H1 (cell line): ENCODE data around the gene HRH1. TPM values are rescaled to one million over a fixed set of nuclear protein-coding genes. Genes with fewer than 3 reads are reported as not detected.

Experiments used
- CTCF ChIA-PET: fragments of 300-600 bp; sonication (Branson Sonifier 250); formaldehyde crosslinking; loops from one replicate; lab custom pipeline; 2021; ENCODE audit not compliant: partially characterized antibody; lab: Charles Lee
- POLR2A ChIA-PET: fragments of 300-600 bp; sonication (Branson Sonifier 250); formaldehyde crosslinking; loops from one replicate; lab custom pipeline; 2021; ENCODE audit warnings: inconsistent platforms; ENCODE audit not compliant: partially characterized antibody; lab: Charles Lee
- DNase-seq, 2 experiments: peaks; one replicate each; pipeline versions ENCODE4 v3.0.0 to v3.0.0-alpha.2; 2010 to 2022; ENCODE audit warnings: low spot score in 2 of 2, low read depth in 1 of 2, mixed read lengths in 1 of 2
- FAIRE-seq: peaks from 2 replicates; lab custom pipeline; 2011; peaks lifted over from hg19 to GRCh38; lab: Jason Lieb, UNC
- H2AFZ ChIP-seq: 2 replicates; pipeline ENCODE4 v1.8.1; 2012; ENCODE audit warnings: low read length, inconsistent platforms
- H2AK5ac ChIP-seq: 2 replicates; pipeline ENCODE4 v1.6.1; 2013; ENCODE audit warnings: low read depth, low read length
- H2BK120ac ChIP-seq: replicated peaks from 2 replicates; pipeline ENCODE3; 2013; ENCODE audit warnings: low read depth, low read length, inconsistent platforms
- H2BK12ac ChIP-seq: 2 replicates; pipeline ENCODE4 v1.6.1; 2013; ENCODE audit warnings: low read depth, low read length
- H2BK15ac ChIP-seq: 2 replicates; pipeline ENCODE4 v1.6.1; 2013; ENCODE audit warnings: low read length
- H2BK20ac ChIP-seq: 2 replicates; pipeline ENCODE4 v1.6.1; 2013; ENCODE audit warnings: low read length
- H2BK5ac ChIP-seq: 2 replicates; pipeline ENCODE4 v1.6.1; 2013; ENCODE audit warnings: low read depth, low read length
- H3K14ac ChIP-seq: 2 replicates; pipeline ENCODE4 v1.6.1; 2013; ENCODE audit warnings: inconsistent platforms; ENCODE audit not compliant: insufficient read length
- H3K18ac ChIP-seq: 2 replicates; pipeline ENCODE4 v1.6.1; 2013; ENCODE audit warnings: low read length; ENCODE audit errors: extremely low read depth
- H3K23ac ChIP-seq: 2 replicates; pipeline ENCODE4 v1.6.1; 2013; ENCODE audit warnings: inconsistent platforms; ENCODE audit not compliant: insufficient read length
- H3K23me2 ChIP-seq: 2 replicates; pipeline ENCODE4 v1.6.1; 2013; ENCODE audit warnings: low read depth, low read length
- H3K27ac ChIP-seq: 2 replicates; pipeline ENCODE4 v1.6.1; 2011; ENCODE audit warnings: low read depth, low read length, inconsistent platforms
- H3K27me3 ChIP-seq, 4 experiments: replicated peaks in 1 of 4; 1 replicate in 1 of 4; 2 replicates in 3 of 4; pipeline versions ENCODE4 v1.6.1 to v1.8.1; 2011 to 2013; ENCODE audit warnings: low read length in 3 of 4, mild to moderate bottlenecking in 3 of 4, inconsistent platforms in 2 of 4, mixed read lengths in 2 of 4, moderate library complexity in 1 of 4; ENCODE audit not compliant: control insufficient read depth in 3 of 4, insufficient read depth in 3 of 4; ENCODE audit errors: extremely low read depth in 1 of 4
- H3K36me3 ChIP-seq, 4 experiments: 2 replicates each; pipeline versions ENCODE4 v1.6.1 to v1.8.1; 2011 to 2013; ENCODE audit warnings: mild to moderate bottlenecking in 4 of 4, low read length in 3 of 4, moderate library complexity in 2 of 4, control low read depth in 1 of 4, inconsistent platforms in 1 of 4; ENCODE audit not compliant: insufficient read depth in 4 of 4, control insufficient read depth in 2 of 4
- H3K4ac ChIP-seq: replicated peaks from 2 replicates; pipeline ENCODE3; 2013; ENCODE audit warnings: low read length, low read depth, mixed read lengths, inconsistent platforms; ENCODE audit not compliant: insufficient read length
- H3K4me1 ChIP-seq, 4 experiments: replicated peaks in 1 of 4; 1 replicate in 1 of 4; 2 replicates in 3 of 4; pipeline versions ENCODE4 v1.6.1 to v1.8.1; 2011 to 2013; ENCODE audit warnings: low read length in 3 of 4, inconsistent platforms in 2 of 4, mixed read lengths in 1 of 4; ENCODE audit not compliant: insufficient read depth in 4 of 4, control insufficient read depth in 3 of 4
- H3K4me2 ChIP-seq, 2 experiments: 2 replicates each; pipeline versions ENCODE4 v1.6.1 to v1.8.1; 2011 to 2013; ENCODE audit warnings: low read depth in 2 of 2, low read length in 2 of 2, control low read depth in 1 of 2, inconsistent platforms in 1 of 2, mild to moderate bottlenecking in 1 of 2; ENCODE audit not compliant: insufficient read depth in 1 of 2
- H3K4me3 ChIP-seq, 4 experiments: fragments of 200-600, 300-600 bp in 1 of 4; sonication (generic), shearing (Covaris generic), sonication (Bioruptor Twin) in 1 of 4; 2 replicates each; pipeline versions ENCODE4 v1.5.1 to v1.8.1; 2011 to 2016; ENCODE audit warnings: low read length in 4 of 4, low read depth in 3 of 4, control low read depth in 2 of 4, inconsistent platforms in 2 of 4, mild to moderate bottlenecking in 2 of 4, mixed read lengths in 1 of 4, moderate library complexity in 1 of 4; ENCODE audit not compliant: insufficient read depth in 2 of 4; ENCODE audit errors: extremely low read depth in 1 of 4
- H3K56ac ChIP-seq: replicated peaks from 2 replicates; pipeline ENCODE3; 2013; ENCODE audit warnings: low read depth, mild to moderate bottlenecking, mixed read lengths, low read length, inconsistent platforms; ENCODE audit not compliant: insufficient read length
- H3K79me1 ChIP-seq: 2 replicates; pipeline ENCODE4 v1.6.1; 2013; ENCODE audit warnings: low read depth, low read length, control low read depth
- H3K79me2 ChIP-seq, 2 experiments: 2 replicates each; pipeline versions ENCODE4 v1.6.1 to v1.8.1; 2012 to 2013; ENCODE audit warnings: low read length in 2 of 2, mild to moderate bottlenecking in 2 of 2, inconsistent platforms in 1 of 2; ENCODE audit not compliant: insufficient read depth in 2 of 2, control insufficient read depth in 1 of 2
- H3K9ac ChIP-seq, 4 experiments: replicated peaks in 1 of 4; 1 replicate in 1 of 4; 2 replicates in 3 of 4; pipeline versions ENCODE4 v1.6.1 to v1.8.1; 2011 to 2013; ENCODE audit warnings: low read depth in 3 of 4, low read length in 3 of 4, control low read depth in 2 of 4, mild to moderate bottlenecking in 2 of 4, moderate library complexity in 2 of 4, inconsistent platforms in 1 of 4; ENCODE audit errors: extremely low read depth in 1 of 4
- H3K9me3 ChIP-seq, 2 experiments: 2 replicates each; pipeline versions ENCODE4 v1.6.1 to v1.8.1; 2012 to 2013; ENCODE audit warnings: mild to moderate bottlenecking in 2 of 2, moderate library complexity in 2 of 2, control low read depth in 1 of 2, inconsistent platforms in 1 of 2, low read depth in 1 of 2, low read length in 1 of 2, mixed read lengths in 1 of 2; ENCODE audit not compliant: insufficient read depth in 2 of 2
- H4K20me1 ChIP-seq, 2 experiments: replicated peaks in 1 of 2; 2 replicates each; pipeline versions ENCODE3 to v1.8.1; 2011 to 2013; ENCODE audit warnings: inconsistent platforms in 2 of 2, low read length in 2 of 2, mild to moderate bottlenecking in 1 of 2; ENCODE audit not compliant: insufficient read depth in 2 of 2, control insufficient read depth in 1 of 2
- H4K5ac ChIP-seq: 2 replicates; pipeline ENCODE4 v1.6.1; 2013; ENCODE audit warnings: low read length, low read depth, mixed read lengths, inconsistent platforms; ENCODE audit not compliant: insufficient read length
- H4K8ac ChIP-seq: 2 replicates; pipeline ENCODE4 v1.8.0; 2013; ENCODE audit warnings: mild to moderate bottlenecking, moderate library complexity, low read length, inconsistent platforms; ENCODE audit not compliant: insufficient read depth; ENCODE audit errors: extremely low read depth
- H4K91ac ChIP-seq: replicated peaks from 2 replicates; pipeline ENCODE3; 2013; ENCODE audit warnings: low read length, mixed read lengths, inconsistent platforms; ENCODE audit not compliant: insufficient read length
- BCL11A ChIP-seq, 2 experiments: IDR thresholded peaks; one replicate each; pipeline ENCODE4 v1.6.1; 2011; ENCODE audit warnings: low read depth in 2 of 2, low read length in 2 of 2, mild to moderate bottlenecking in 2 of 2
- CEBPB ChIP-seq: IDR thresholded peaks from 2 replicates; pipeline ENCODE4 v1.6.1; 2012; ENCODE audit warnings: low read depth, low read length
- GTF2F1 ChIP-seq: IDR thresholded peaks from 2 replicates; pipeline ENCODE4 v1.6.1; 2012; ENCODE audit warnings: low read depth, low read length, improper control_type of control experiment, borderline replicate concordance
- POU5F1 ChIP-seq: IDR thresholded peaks from 2 replicates; pipeline ENCODE4 v1.6.1; 2011; ENCODE audit warnings: low read depth, mild to moderate bottlenecking, low read length, moderate library complexity
- SAP30 ChIP-seq: fragments of 300-600 bp; sonication (generic); IDR thresholded peaks from 2 replicates; pipeline ENCODE4 v1.7.1; 2012; ENCODE audit warnings: low read length, moderate library complexity, mild to moderate bottlenecking, inconsistent platforms; ENCODE audit not compliant: insufficient read depth, insufficient replicate concordance
- SIX5 ChIP-seq: IDR thresholded peaks from 2 replicates; pipeline ENCODE4 v1.6.1; 2011; ENCODE audit warnings: mild to moderate bottlenecking, low read depth, low read length
- SP2 ChIP-seq: IDR thresholded peaks from 2 replicates; pipeline ENCODE4 v1.6.1; 2012; ENCODE audit warnings: mild to moderate bottlenecking, low read length, inconsistent platforms
- TAF7 ChIP-seq: optimal IDR thresholded peaks from 2 replicates; pipeline ENCODE3; 2011; ENCODE audit warnings: low read depth, mild to moderate bottlenecking, inconsistent platforms, low read length, moderate library complexity, borderline replicate concordance
- TCF12 ChIP-seq: IDR thresholded peaks from 2 replicates; pipeline ENCODE4 v1.6.1; 2011; ENCODE audit warnings: low read depth, mild to moderate bottlenecking, low read length
- WGBS, 2 experiments: shearing (Covaris generic) in 1 of 2; methylation state at CpG; one replicate each; pipeline versions ENCODE4 v1.1.6 to v1.1.7; 2013 to 2015; ENCODE audit warnings: low lambda C conversion rate in 2 of 2, mixed read lengths in 2 of 2, inconsistent platforms in 1 of 2, low coverage in 1 of 2, missing lambda C conversion rate in 1 of 2; ENCODE audit not compliant: insufficient replicate concordance in 2 of 2, insufficient coverage in 1 of 2, insufficient read length in 1 of 2; ENCODE audit errors: extremely low coverage in 1 of 2, missing lambda C conversion rate in 1 of 2; 5-methylcytosine and 5-hydroxymethylcytosine counted together
- polyA plus RNA-seq, 7 experiments: library from polyadenylated mRNA; depleted of rRNA in 3 of 7; stranded (reverse) in 5 of 7; unstranded in 2 of 7; fragments of >200 nt in 5 of 7; fragments of 200-250 nt in 2 of 7; gene quantifications; 1 replicate in 5 of 7; 2 replicates in 1 of 7; 4 replicates in 1 of 7; pipeline versions ENCODE4 v1.2.1 to v1.2.3, GENCODE V29; 2011 to 2013; ENCODE audit warnings: missing spikeins in 2 of 7, mixed read lengths in 2 of 7
- total RNA-seq: library from RNA; stranded (reverse); fragmentation: NEBNext Ultra II Directional; extraction: Animal tissue kit (Norgen Biotek cat#: 25700); gene quantifications from 2 replicates; pipeline ENCODE4 v1.2.1, GENCODE V29; 2021

HRH1 gene
- total and polyA plus RNA-seq, 2 of the 8 experiments (the other 6 are each of a cell fraction or from before 2014, with no cell fraction given) = 0.11 TPM; not detected in 1

GRCh38 chr3:11146773-11147660, 7.3 kb upstream of the HRH1 start:
- no peaks in the 10 kb centered on the region for H3K36me3 ChIP-seq
- no peak for FAIRE-seq
- TF ChIP-seq SP2 = no peak
- no peak for TF ChIP-seq GTF2F1
- no peak for TF ChIP-seq TAF7
- TF ChIP-seq POU5F1 = no peak
- no peak for TF ChIP-seq CEBPB
- no peak for TF ChIP-seq TCF12
- TF ChIP-seq SAP30 = no peak
- TF ChIP-seq SIX5 = no peak
- TF ChIP-seq BCL11A (IDR thresholded peaks at IDR 0.05; ENCODE audit: low read depth in 2 of 2, low read length in 2 of 2) = no peak
- H2BK12ac ChIP-seq = no peak overlapping the region
- ChIA-PET CTCF (interaction anchor here (0.7 to 3.4 kb wide), 4 partner anchors 8 to 86 kb away, joined by 3 to 13 read pairs (median 3); no protein-coding TSS in a partner anchor), POLR2A (no interaction called here)
- 94% methylated on average over 6 of the region's 6 CpGs; no CpG with 5 or more reads in 1 of the 2 experiments for WGBS, 2 experiments
- H3K79me1 ChIP-seq = no peaks in the 10 kb centered on the region
- H3K4me2 ChIP-seq = no peak overlapping the region
- H3K4ac ChIP-seq = no peak overlapping the region
- H4K20me1 ChIP-seq = no peaks in the 10 kb centered on the region
- H3K4me1 ChIP-seq = no peaks in the 10 kb centered on the region
- H2BK5ac ChIP-seq = no peak overlapping the region
- no peak overlapping the region for H2BK15ac ChIP-seq
- H2AFZ ChIP-seq = no peak overlapping the region
- H3K23me2 ChIP-seq = no peaks in the 10 kb centered on the region
- no peak overlapping the region for H4K8ac ChIP-seq
- no peak overlapping the region for H2BK120ac ChIP-seq
- H3K9me3 ChIP-seq = no peaks in the 10 kb centered on the region
- no peak overlapping the region for H3K18ac ChIP-seq
- no peak overlapping the region for H2AK5ac ChIP-seq
- no peaks in the 10 kb centered on the region for H3K79me2 ChIP-seq
- no peak overlapping the region for H3K4me3 ChIP-seq
- H3K9ac ChIP-seq = no peak overlapping the region
- H3K14ac ChIP-seq = no peak overlapping the region
- H3K23ac ChIP-seq = no peak overlapping the region
- no peaks in the 10 kb centered on the region; a peak in 1 of 7 replicates for H3K27me3 ChIP-seq
- DNase-seq = no peak
- H3K56ac ChIP-seq = no peak overlapping the region
- H2BK20ac ChIP-seq = no peak overlapping the region
- no peak overlapping the region for H3K27ac ChIP-seq
- no peak overlapping the region for H4K5ac ChIP-seq
- H4K91ac ChIP-seq = no peak overlapping the region
